Activated naive CD8-positive, alpha-beta T cell treated with anti-CD3 and anti-CD28 coated beads, Interleukin-2, amount 50 U/mL, for 16 hours (primary cell): Measurements from ENCODE around the gene OSTN.

ENCODE experiments used
- DNase-seq: peaks from one replicate; pipeline ENCODE4 v3.0.0-alpha.2; 2020; ENCODE audit warnings: low read depth, low spot score

Gene OSTN

DNA sequence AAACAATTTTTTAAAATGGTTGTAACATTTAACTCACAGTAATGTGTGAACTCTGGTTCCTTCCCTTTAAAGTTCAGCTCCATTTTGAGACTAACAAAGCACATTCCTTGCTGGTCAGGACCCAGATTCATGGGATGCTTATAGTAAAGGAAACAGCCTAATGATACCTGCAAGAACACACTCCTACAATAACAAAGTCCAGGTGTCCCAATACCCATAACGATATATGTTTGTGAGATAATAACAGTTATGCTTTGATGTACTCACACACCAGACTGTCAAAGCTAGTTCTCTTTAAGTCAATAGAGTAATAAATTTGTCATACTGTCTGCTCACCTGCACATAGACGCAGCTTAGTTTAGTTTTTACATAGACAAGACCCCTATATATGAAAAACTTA is 114.3 kb downstream of the OSTN start:
- DNase-seq: no peak

DNA sequence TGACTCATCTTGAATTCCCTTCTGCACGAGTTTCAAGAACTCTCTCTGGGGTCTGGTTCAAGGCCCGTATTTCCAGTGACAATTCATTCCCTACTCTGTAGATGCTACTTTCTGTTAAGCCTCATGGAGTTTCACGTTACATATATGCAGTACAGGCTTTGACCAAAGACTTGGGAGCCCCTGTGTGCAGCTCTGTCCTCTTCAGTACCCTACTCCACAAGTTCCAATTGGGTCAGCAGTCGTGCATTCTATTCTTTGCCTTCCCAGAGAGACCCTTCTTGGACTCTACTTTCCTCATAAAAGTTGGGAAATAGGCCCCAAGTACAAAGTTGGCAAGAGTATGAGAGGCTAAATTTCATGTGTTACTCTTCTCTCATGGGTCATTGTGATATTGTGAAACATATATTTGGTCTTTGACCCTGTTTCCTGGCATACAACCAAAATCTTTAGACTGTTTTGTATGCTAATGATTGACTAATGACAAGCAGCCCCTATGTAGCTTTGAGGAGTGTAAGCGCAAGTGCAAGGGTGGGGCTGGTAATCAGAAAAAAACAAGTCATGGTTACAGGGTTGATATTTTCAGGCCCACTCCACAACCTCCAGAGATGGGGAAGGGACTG is 115.2 kb downstream of the OSTN start:
- no peak for DNase-seq
